Psoas muscle (tissue), 8 donors: ENCODE measurements around the gene ALB. TPM values are rescaled to one million over a fixed set of nuclear protein-coding genes. Genes with fewer than 3 reads are reported as not detected.

Source experiments
- ATAC-seq, 4 donors: fragments of 200-7000 bp; cut with Tn5 transposase; one replicate each; pipeline ENCODE4 v1.9.1; 2020; ENCODE audit warnings: moderate library complexity in 3 of 4, mild to moderate bottlenecking in 2 of 4
- DNase-seq, 2 donors: peaks; one replicate each; pipeline ENCODE4 v3.0.0-alpha.2; 2020
- H3K27ac ChIP-seq: fragments of 200-600 bp; one replicate; pipeline ENCODE4 v1.8.0; 2022
- H3K27me3 ChIP-seq, 3 donors: fragments of 200-600 bp in 1 of 3; one replicate each; pipeline versions ENCODE4 v1.6.1 to v1.8.0; 2013 to 2022; ENCODE audit warnings: low read length in 2 of 3, mild to moderate bottlenecking in 2 of 3, moderate library complexity in 1 of 3; ENCODE audit not compliant: insufficient read depth in 3 of 3
- H3K36me3 ChIP-seq, 2 donors: fragments of 200-600 bp in 1 of 2; one replicate each; pipeline versions ENCODE4 v1.6.1 to v1.8.0; 2013 to 2022; ENCODE audit warnings: low read depth in 1 of 2, mild to moderate bottlenecking in 1 of 2, moderate library complexity in 1 of 2; ENCODE audit not compliant: insufficient read depth in 1 of 2
- H3K4me1 ChIP-seq: fragments of 200-600 bp; one replicate; pipeline ENCODE4 v1.8.0; 2022
- H3K4me3 ChIP-seq: fragments of 200-600 bp; one replicate; pipeline ENCODE4 v1.8.0; 2022; ENCODE audit warnings: mild to moderate bottlenecking
- H3K9me3 ChIP-seq: fragments of 200-600 bp; one replicate; pipeline ENCODE4 v1.8.0; 2022
- CTCF ChIP-seq: fragments of 200-600 bp; IDR thresholded peaks from one replicate; pipeline ENCODE4 v1.8.0; 2022; ENCODE audit warnings: antibody characterized with exemption
- WGBS, 3 donors: extraction: QIAGEN DNeasy Blood & Tissue Kit; methylation state at CpG; one replicate each; pipeline versions ENCODE4 v1.1.6 to v1.1.7; 2013; 5-methylcytosine and 5-hydroxymethylcytosine counted together
- intact Hi-C, 2 donors: fragments of 100-400 bp; cut with DNase I; formaldehyde crosslinking; loops; one replicate each; pipeline versions ENCODE4 v1.11.0 to v1.14.2; 2022
- polyA plus RNA-seq, 3 donors: library from polyadenylated mRNA; stranded (reverse); fragments of 200-250 nt; gene quantifications; one replicate each; pipeline ENCODE4 v1.2.3, GENCODE V29; 2013
- total RNA-seq, 4 donors: library from RNA; stranded (reverse); fragmentation: NEBNext Ultra II Directional in 2 of 4; extraction: Animal tissue kit (Norgen Biotek cat#: 25700) in 2 of 4; gene quantifications; one replicate each; pipeline versions ENCODE4 v1.2.1 to v1.2.4, GENCODE V29; 2021 to 2023
- donor health status: healthy with polysubstance abuse.
- donor health status: DM: no; HTN: no; CAD: no; lungs with moderate emphysema.
- donor health status: Bipolar disorder and iron deficiency.
- donor health status: healthy.
- donor health status: DM: yes; HTN: yes; CAD: no.
- donor health status: DM: no; HTN: no; CAD: no.
- donor health status: DM: no; HTN: no; CAD: no.
- donor health status: DM: yes; HTN: yes; CAD: no.

Gene ALB
- total and polyA plus RNA-seq, 7 donors: 5.4 to 5.9 TPM; not detected in 5

GRCh38 chr4:73405138-73405537 is 1.1 kb downstream of the ALB start:
- intact Hi-C loops: no loop called here
- WGBS, 3 donors: 88 to 95% (median 91%) methylated on average over 2 of the region's 2 CpGs
- no peaks in the 10 kb centered on the region for H3K4me1 ChIP-seq
- ATAC-seq: no peak
- H3K36me3 ChIP-seq: no peaks in the 10 kb centered on the region
- DNase-seq: no peak
- no peaks in the 10 kb centered on the region for H3K27me3 ChIP-seq
- TF ChIP-seq CTCF: no peak
- H3K4me3 ChIP-seq: no peak overlapping the region
- H3K9me3 ChIP-seq: no peaks in the 10 kb centered on the region
- H3K27ac ChIP-seq: no peak overlapping the region

GRCh38 chr4:73406548-73406875 is 2.4 kb downstream of the ALB start:
- ATAC-seq: no peak

GRCh38 chr4:73407227-73407673 is 3.2 kb downstream of the ALB start:
- H3K4me3 ChIP-seq: no peak overlapping the region
- no peak overlapping the region for H3K27ac ChIP-seq
- no peaks in the 10 kb centered on the region for H3K36me3 ChIP-seq
- H3K9me3 ChIP-seq: no peaks in the 10 kb centered on the region
- TF ChIP-seq CTCF: no peak
- ATAC-seq (no peak), DNase-seq (no peak)
- WGBS, 3 donors: 87 to 90% (median 87%) methylated on average over 2 of the region's 2 CpGs
- H3K27me3 ChIP-seq: no peaks in the 10 kb centered on the region
- no peaks in the 10 kb centered on the region for H3K4me1 ChIP-seq
- intact Hi-C loops: no loop called here

More at GRCh38 chr4:73406548-73406875, 2.4 kb downstream of the ALB start:
- intact Hi-C loops: no loop called here
- Histone ChIP-seq H3K27ac (no peak overlapping the region), H3K9me3 (no peaks in the 10 kb centered on the region), H3K36me3 (no peaks in the 10 kb centered on the region), H3K4me1 (no peaks in the 10 kb centered on the region), H3K27me3 (no peaks in the 10 kb centered on the region), H3K4me3 (no peak overlapping the region)
- no peak for TF ChIP-seq CTCF
- WGBS, 3 donors: 96 to 100% (median 97%) methylated on average over 1 of the region's 1 CpG
- no peak for DNase-seq

GRCh38 chr4:73408181-73408867 is 4.2 kb downstream of the ALB start:
- DNase-seq (no peak), ATAC-seq (no peak)
- Histone ChIP-seq H3K36me3 (no peaks in the 10 kb centered on the region), H3K4me1 (no peaks in the 10 kb centered on the region), H3K4me3 (no peak overlapping the region), H3K27me3 (no peaks in the 10 kb centered on the region), H3K9me3 (no peaks in the 10 kb centered on the region), H3K27ac (no peak overlapping the region)
- 67 to 71% (median 70%) methylated on average over 4 of the region's 4 CpGs for WGBS, 3 donors
- intact Hi-C loops: no loop called here
- TF ChIP-seq CTCF: no peak
